GM12864 (cell line): ENCODE results near the gene PRODH2.

ENCODE experiments used
- DNase-seq: peaks from one replicate; pipeline ENCODE4 v3.0.0-alpha.2; 2011; ENCODE audit warnings: low read depth
- H3K4me3 ChIP-seq: 2 replicates; pipeline ENCODE4 v1.5.1; 2011; ENCODE audit warnings: mild to moderate bottlenecking, low read depth, low read length, control low read depth
- CTCF ChIP-seq: IDR thresholded peaks from 2 replicates; pipeline ENCODE4 v1.5.1; 2011; ENCODE audit warnings: low read depth, mild to moderate bottlenecking, moderate library complexity, low read length, control low read depth, inconsistent platforms; ENCODE audit errors: missing control alignments

PRODH2 gene

GRCh38 chr19:35789195-35789977 lies 23.3 kb downstream of the PRODH2 start:
- DNase-seq, result no peak
- TF ChIP-seq CTCF, result no peak

GRCh38 chr19:35788205-35788960 lies 24.3 kb downstream of the PRODH2 start:
- no peak for TF ChIP-seq CTCF
- H3K4me3 ChIP-seq, result no peak overlapping the region
- DNase-seq, result no peak

More at GRCh38 chr19:35789195-35789977, 23.3 kb downstream of the PRODH2 start:
- no peak overlapping the region for H3K4me3 ChIP-seq

- no peak for DNase-seq
- H3K4me3 ChIP-seq, result no peak overlapping the region
- TF ChIP-seq CTCF, result no peak
Observed at GRCh38 chr19:35787227-35787799, 25.3 kb downstream of the PRODH2 start.

GRCh38 chr19:35786299-35787160 lies 26.1 kb downstream of the PRODH2 start:
- DNase-seq, result no peak
- no peak overlapping the region for H3K4me3 ChIP-seq
- TF ChIP-seq CTCF, result no peak

- no peak overlapping the region for H3K4me3 ChIP-seq
- DNase-seq, result no peak
- TF ChIP-seq CTCF, result no peak
Observed at GRCh38 chr19:35785339-35785627, 27.4 kb downstream of the PRODH2 start.

GRCh38 chr19:35784503-35785338 lies 27.9 kb downstream of the PRODH2 start:
- DNase-seq, result no peak
- no peak overlapping the region for H3K4me3 ChIP-seq
- no peak for TF ChIP-seq CTCF
